ENCODE data around the gene GPR137. TPM values are rescaled to one million over a fixed set of nuclear protein-coding genes. Genes with fewer than 3 reads are reported as not detected.

Gene GPR137
- total and polyA plus RNA-seq, 7 donors = 12.2 to 35.0 (median 17.4) TPM

DNA sequence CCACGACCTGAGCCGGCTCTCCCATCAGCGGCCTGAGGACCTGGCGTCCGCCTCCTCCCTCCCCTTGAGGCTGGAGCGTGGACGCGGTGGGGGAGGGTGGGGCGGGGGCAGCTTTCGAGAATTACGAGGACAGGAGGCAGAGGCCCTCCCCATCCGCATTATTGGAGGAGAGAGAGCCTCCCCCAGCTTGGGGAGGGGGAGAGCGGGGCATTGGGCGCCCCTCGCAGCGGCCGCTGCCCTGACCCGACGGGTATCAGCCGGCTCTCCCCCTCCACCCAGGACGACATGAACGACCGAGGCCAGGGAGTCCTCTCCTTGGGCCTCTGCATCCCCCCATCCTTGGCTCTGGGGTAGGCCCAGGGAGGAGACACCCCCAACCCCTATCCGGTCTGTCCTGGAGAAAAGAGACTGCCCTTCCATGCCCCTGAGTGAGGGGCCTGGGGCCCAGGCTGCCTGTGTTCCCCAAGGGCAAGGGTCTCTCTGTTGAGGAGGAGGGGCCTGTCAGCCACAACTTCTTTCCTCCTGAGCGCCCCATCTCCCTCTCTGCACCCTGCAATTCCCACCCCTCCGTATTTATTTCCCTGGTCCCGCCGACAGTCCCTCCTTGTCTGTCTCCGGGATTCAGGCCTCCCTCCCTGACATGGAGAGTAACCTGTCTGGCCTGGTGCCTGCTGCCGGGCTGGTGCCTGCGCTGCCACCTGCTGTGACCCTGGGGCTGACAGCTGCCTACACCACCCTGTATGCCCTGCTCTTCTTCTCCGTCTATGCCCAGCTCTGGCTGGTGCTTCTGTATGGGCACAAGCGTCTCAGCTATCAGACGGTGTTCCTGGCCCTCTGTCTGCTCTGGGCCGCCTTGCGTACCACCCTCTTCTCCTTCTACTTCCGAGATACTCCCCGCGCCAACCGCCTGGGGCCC is 495 bp downstream of the GPR137 start:
- WGBS, 2 donors = 18 to 28% methylated on average over 40 of the region's 40 CpGs
- peaks cover 0 to 18% (median 10%) of the 10 kb centered on the region in 4 donors for H3K36me3 ChIP-seq
- H3K9me3 ChIP-seq = no peaks in the 10 kb centered on the region
- peak overlapping the region; percentile 69 to 81 (median 76) for H3K4me3 ChIP-seq
- DNase-seq = no peak
- H3K27me3 ChIP-seq = peaks cover 2 to 19% (median 15%) of the 10 kb centered on the region in 3 donors
- H3K27ac ChIP-seq = peak overlapping the region; percentile 96 to 99 (median 98)
- TF ChIP-seq POLR2AphosphoS5 (IDR thresholded peaks at IDR 0.05) (no peak), CTCF (IDR thresholded peaks at IDR 0.05) (no peak), EP300 (IDR thresholded peaks at IDR 0.05) (no peak), POLR2A (IDR thresholded peaks at IDR 0.05) (no peak)
- intact Hi-C loops (cut with DNase I) = no loop called here
- peaks cover 0 to 33% (median 30%) of the 10 kb centered on the region in 4 donors for H3K4me1 ChIP-seq

- H3K9me3 ChIP-seq = no peaks in the 10 kb centered on the region
- TF ChIP-seq CTCF (IDR thresholded peaks at IDR 0.05) (no peak), POLR2AphosphoS5 (IDR thresholded peaks at IDR 0.05) (no peak), EP300 (IDR thresholded peaks at IDR 0.05) (no peak), POLR2A (IDR thresholded peaks at IDR 0.05) (no peak)
- 87 to 93% methylated on average over 9 of the region's 9 CpGs for WGBS, 2 donors
- DNase-seq = no peak
- peaks cover 0 to 12% (median 6%) of the 10 kb centered on the region in 4 donors for H3K36me3 ChIP-seq
- H3K4me3 ChIP-seq = no peak overlapping the region
- peaks cover 0 to 39% (median 37%) of the 10 kb centered on the region in 4 donors for H3K4me1 ChIP-seq
- intact Hi-C loops (cut with DNase I) = no loop called here
- no peak overlapping the region for H3K27ac ChIP-seq
- H3K27me3 ChIP-seq = peaks cover 8 to 26% (median 22%) of the 10 kb centered on the region in 3 donors
These were observed 1.1 kb downstream of the GPR137 start for GRCh38 chr11:64286801-64287159.

DNA sequence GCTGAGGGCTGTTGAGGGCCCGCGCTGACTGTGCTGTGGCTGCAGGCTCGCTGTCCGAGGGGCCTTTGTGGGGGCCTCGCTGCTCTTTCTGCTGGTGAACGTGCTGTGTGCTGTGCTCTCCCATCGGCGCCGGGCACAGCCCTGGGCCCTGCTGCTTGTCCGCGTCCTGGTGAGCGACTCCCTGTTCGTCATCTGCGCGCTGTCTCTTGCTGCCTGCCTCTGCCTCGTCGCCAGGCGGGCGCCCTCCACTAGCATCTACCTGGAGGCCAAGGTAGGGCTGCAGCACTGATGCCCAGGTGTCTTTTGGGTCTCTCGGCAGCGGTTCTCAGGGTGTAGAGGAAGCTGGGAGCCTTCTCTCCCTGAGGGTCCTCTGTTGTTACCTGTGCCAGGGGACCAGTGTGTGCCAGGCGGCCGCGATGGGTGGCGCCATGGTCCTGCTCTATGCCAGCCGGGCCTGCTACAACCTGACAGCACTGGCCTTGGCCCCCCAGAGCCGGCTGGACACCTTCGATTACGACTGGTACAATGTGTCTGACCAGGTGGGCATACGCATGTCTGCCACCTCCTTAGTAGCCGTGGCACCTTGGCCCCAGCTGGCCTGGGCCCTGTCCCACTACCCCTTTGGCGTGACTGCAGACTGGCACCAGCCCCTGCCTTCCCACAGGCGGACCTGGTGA is 2.2 kb downstream of the GPR137 start:
- TF ChIP-seq CTCF (IDR thresholded peaks at IDR 0.05) (no peak), POLR2A (IDR thresholded peaks at IDR 0.05) (no peak), POLR2AphosphoS5 (IDR thresholded peaks at IDR 0.05) (no peak), EP300 (IDR thresholded peaks at IDR 0.05) (no peak)
- peaks cover 18 to 36% (median 32%) of the 10 kb centered on the region in 3 donors for H3K27me3 ChIP-seq
- peaks cover 0 to 3% (median 0%) of the 10 kb centered on the region in 4 donors for H3K36me3 ChIP-seq
- H3K9me3 ChIP-seq = no peaks in the 10 kb centered on the region
- intact Hi-C loops (cut with DNase I) = no loop called here
- DNase-seq = no peak
- no peak overlapping the region for H3K27ac ChIP-seq
- WGBS, 2 donors = 95 to 97% methylated on average over 33 of the region's 33 CpGs
- H3K4me3 ChIP-seq = no peak overlapping the region
- H3K4me1 ChIP-seq = peaks cover 0 to 48% (median 44%) of the 10 kb centered on the region in 4 donors

- H3K36me3 ChIP-seq = no peaks in the 10 kb centered on the region
- H3K27ac ChIP-seq = no peak overlapping the region
- no peak overlapping the region for H3K4me3 ChIP-seq
- intact Hi-C loops (cut with DNase I) = no loop called here
- no peaks in the 10 kb centered on the region for H3K9me3 ChIP-seq
- peaks cover 22 to 42% (median 37%) of the 10 kb centered on the region in 3 donors for H3K27me3 ChIP-seq
- no peak for DNase-seq
- no peak for TF ChIP-seq CTCF (IDR thresholded peaks at IDR 0.05)
- TF ChIP-seq POLR2AphosphoS5 (IDR thresholded peaks at IDR 0.05) = no peak
- no peak for TF ChIP-seq POLR2A (IDR thresholded peaks at IDR 0.05)
- no peak for TF ChIP-seq EP300 (IDR thresholded peaks at IDR 0.05)
- WGBS, 2 donors = 92 to 94% methylated on average over 9 of the region's 9 CpGs
- peaks cover 0 to 44% (median 38%) of the 10 kb centered on the region in 4 donors for H3K4me1 ChIP-seq
These were observed 2.7 kb downstream of the GPR137 start for GRCh38 chr11:64288353-64288750.
